GM21825 (cell line): ENCODE measurements around the gene ZCCHC24.

Experiments
- ATAC-seq: cut with Tn5 transposase; IDR thresholded peaks from one replicate; pipeline ENCODE4 v1.9.1; 2021; ENCODE audit warnings: mild to moderate bottlenecking, moderate library complexity; ENCODE audit not compliant: unreplicated experiment

Gene ZCCHC24

GRCh38 chr10:79414714-79415113 is 30.7 kb downstream of the ZCCHC24 start:
- ATAC-seq = no peak

- no peak for ATAC-seq
These were observed 32.2 kb downstream of the ZCCHC24 start for GRCh38 chr10:79413196-79413595.

GRCh38 chr10:79412516-79412915 is 32.9 kb downstream of the ZCCHC24 start:
- ATAC-seq = no peak

- ATAC-seq = no peak
These were observed 33.6 kb downstream of the ZCCHC24 start for GRCh38 chr10:79411546-79412495.

GRCh38 chr10:79410315-79411094 is 34.9 kb downstream of the ZCCHC24 start:
- no peak for ATAC-seq

- ATAC-seq = no peak
These were observed 35.7 kb downstream of the ZCCHC24 start for GRCh38 chr10:79409726-79410085.

- no peak for ATAC-seq
These were observed 36.2 kb downstream of the ZCCHC24 start for GRCh38 chr10:79409038-79409725.

- no peak for ATAC-seq
These were observed 37.3 kb downstream of the ZCCHC24 start for GRCh38 chr10:79407811-79408795.

- no peak for ATAC-seq
These were observed 38.0 kb downstream of the ZCCHC24 start for GRCh38 chr10:79407423-79407796.

- no peak for ATAC-seq
These were observed 38.6 kb downstream of the ZCCHC24 start for GRCh38 chr10:79406683-79407422.

GRCh38 chr10:79405995-79406515 is 39.4 kb downstream of the ZCCHC24 start:
- no peak for ATAC-seq

- no peak for ATAC-seq
These were observed 40.0 kb downstream of the ZCCHC24 start for GRCh38 chr10:79405221-79405994.

- ATAC-seq = no peak
These were observed 40.7 kb downstream of the ZCCHC24 start for GRCh38 chr10:79404690-79405131.

- ATAC-seq = no peak
These were observed 41.2 kb downstream of the ZCCHC24 start for GRCh38 chr10:79404231-79404609.

GRCh38 chr10:79403441-79404230 is 41.8 kb downstream of the ZCCHC24 start:
- no peak for ATAC-seq

- no peak for ATAC-seq
These were observed 42.5 kb downstream of the ZCCHC24 start for GRCh38 chr10:79402951-79403350.

- ATAC-seq = no peak
These were observed 42.8 kb downstream of the ZCCHC24 start for GRCh38 chr10:79402625-79402946.
